ENCODE measurements around the gene MAN2C1. TPM values are rescaled to one million over a fixed set of nuclear protein-coding genes. Genes with fewer than 3 reads are reported as not detected.

Gene MAN2C1
- total RNA-seq, 4 donors from 2014 or later = 89.0 to 360 (median 156) TPM

DNA sequence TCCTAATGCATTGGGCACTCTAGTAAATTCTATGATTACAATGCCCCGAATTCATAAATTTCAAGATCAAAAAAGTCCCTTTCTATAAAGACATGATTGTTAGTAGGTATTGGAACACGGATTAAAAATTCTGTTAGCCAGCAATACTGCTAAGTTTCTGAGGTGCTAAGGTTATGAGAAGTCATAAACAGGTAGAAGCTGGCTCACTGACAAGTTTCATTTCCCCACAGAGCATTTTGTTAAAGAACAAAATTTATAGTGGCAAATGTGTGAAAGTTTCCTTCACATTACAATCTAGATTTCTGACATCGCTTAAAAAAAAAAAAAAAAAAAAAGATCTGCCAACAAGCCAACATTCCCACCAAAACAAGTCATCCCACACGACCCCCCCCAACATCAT is 12.4 kb upstream of the MAN2C1 start:
- TF ChIP-seq, protein P1, sequence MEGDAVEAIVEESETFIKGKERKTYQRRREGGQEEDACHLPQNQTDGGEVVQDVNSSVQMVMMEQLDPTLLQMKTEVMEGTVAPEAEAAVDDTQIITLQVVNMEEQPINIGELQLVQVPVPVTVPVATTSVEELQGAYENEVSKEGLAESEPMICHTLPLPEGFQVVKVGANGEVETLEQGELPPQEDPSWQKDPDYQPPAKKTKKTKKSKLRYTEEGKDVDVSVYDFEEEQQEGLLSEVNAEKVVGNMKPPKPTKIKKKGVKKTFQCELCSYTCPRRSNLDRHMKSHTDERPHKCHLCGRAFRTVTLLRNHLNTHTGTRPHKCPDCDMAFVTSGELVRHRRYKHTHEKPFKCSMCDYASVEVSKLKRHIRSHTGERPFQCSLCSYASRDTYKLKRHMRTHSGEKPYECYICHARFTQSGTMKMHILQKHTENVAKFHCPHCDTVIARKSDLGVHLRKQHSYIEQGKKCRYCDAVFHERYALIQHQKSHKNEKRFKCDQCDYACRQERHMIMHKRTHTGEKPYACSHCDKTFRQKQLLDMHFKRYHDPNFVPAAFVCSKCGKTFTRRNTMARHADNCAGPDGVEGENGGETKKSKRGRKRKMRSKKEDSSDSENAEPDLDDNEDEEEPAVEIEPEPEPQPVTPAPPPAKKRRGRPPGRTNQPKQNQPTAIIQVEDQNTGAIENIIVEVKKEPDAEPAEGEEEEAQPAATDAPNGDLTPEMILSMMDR (IDR thresholded peaks at IDR 0.05; ENCODE audit: low read depth) = no peak

DNA sequence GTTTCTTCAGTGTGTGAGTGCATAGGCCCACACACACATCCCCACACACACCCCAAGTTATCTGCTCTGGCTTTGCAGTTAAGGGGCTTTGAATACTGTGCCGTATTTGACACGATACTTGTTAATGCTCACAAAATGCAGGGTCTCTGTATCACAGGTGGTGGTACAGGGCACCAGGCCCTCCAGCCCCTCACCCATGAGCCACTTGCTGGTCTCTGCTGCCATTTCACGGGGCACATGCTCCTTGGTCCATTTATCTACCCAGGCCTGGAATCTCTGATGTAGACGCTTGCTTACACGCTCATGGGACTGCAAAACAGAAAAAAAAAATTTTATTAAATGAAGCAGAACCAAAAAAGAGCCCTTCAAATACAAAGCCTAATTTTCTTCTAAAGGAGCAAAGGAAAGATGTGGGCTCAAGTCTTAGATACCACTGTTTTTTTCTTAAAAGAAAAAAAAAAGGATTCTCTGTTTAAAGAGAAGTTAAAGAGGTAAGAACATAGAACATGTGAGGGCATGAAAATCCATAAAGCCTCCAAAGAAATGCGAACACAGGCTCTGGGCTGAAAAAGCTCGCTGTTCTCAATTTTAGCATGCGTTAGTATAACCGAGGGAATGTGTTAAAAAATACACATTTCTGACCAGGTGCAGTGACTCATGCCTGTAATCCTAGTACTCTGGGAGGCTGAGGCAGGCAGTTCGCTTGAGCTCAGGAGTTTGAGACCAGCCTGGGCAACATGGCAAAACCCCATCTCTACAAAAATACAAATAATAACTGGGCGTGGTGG is 3.7 kb upstream of the MAN2C1 start:
- TF ChIP-seq, protein P1 (IDR thresholded peaks at IDR 0.05; ENCODE audit: low read depth) = no peak

DNA sequence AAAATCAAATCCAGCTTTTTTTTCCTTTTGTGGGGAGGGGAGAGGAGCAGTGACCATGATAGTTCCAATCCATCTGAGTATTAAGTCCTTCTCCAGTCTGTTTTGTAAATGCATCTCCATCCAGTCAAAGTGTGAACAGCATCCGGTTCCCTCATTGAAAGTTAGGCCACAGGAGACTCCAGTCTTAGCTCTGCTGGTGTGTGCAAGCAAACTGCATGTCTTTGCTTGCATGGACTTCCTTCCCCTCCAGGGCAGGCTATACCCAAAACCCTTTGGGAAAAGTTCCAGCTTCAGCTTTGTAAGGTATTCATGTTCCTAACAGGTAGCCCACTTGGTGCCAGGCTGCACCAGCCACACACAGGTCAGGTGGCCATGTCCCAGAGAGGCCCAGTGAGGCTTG is 3.1 kb upstream of the MAN2C1 start:
- TF ChIP-seq, protein P1 (IDR thresholded peaks at IDR 0.05; ENCODE audit: low read depth) = no peak

DNA sequence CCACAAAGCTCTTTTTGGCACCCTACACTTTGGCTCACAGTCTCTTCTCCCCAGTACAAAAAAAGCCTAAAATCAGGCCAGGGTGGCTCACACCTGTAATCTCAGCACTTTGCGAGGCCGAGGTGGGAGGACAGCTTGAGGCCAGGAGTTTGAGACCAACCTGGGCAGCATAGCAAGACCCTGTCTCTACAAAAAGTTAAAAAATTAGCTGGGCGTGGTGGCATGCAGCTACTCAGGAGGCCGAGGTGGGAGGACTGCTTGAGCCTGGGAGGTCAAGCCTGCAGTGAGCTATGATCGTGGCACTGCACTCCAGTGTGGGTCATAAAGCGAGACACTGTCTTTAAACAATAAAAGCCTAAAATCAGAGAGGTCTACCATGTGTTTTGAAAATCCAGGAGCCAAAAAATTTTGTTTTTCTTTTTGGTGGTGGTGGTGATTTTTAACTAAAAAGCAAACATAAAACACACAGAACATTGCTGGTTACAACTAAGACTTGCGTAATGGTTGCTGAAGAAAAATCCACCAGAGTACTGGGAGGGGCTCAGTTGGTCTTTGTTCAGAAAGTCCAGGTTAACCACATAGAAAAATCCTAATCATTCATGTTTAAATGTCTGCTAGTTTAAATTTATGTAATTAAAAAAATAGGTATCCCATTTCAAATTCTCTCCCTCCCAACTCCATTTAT is 1.6 kb upstream of the MAN2C1 start:
- TF ChIP-seq, protein P1 (IDR thresholded peaks at IDR 0.05; ENCODE audit: low read depth) = no peak

DNA sequence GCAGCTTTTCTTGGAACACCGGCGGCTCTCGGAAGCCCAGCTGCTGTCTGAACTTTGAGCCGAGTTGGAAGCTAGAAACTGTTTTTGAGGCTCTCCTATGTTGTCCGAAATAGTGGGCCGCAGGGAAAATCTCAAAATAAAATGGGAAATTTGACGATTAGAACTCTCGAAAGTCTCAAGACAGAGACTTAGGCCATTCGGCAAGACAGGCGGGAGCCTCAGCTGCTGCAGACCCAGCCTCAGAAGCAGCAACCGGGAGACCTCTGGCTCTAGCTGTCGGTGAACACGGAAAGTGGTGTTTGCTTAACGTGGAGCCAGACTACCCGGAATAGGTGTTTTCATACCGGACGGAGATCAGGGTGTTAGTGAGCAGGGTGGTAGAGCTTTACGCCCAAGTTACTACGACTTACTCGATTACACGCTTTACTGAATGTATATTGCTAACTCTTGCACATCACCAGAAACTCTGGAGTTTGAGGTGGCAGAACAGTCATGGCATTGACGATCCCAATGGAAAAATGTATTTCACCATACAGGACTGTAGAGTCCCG is 357 bp upstream of the MAN2C1 start:
- TF ChIP-seq, protein P1 (IDR thresholded peaks at IDR 0.05; ENCODE audit: low read depth) = no peak

DNA sequence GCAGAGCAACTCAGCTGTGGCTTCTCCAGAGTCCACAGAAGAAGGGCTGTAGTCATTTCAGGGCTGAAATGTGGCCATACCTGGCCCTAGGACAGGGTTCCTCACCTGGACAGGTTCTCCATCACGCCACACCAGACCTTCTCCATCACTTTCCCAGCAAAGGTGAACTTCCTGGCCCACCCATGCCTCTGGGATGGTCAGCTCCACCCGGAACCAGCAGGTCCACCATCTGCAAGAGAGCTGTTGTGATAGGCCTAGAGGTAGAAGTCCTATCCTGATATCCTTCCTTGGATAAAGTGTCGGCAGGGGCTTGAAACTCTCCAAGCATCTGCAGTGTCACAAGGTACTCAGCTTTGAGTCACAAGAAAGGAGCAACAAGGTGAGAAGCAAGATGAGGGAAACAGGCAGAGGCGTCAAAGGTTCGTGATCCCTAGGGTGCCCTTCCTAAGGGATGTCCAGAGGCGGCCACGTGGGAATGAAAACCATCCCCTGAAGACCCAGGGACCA is 948 bp downstream of the MAN2C1 start:
- TF ChIP-seq, protein P1 (IDR thresholded peaks at IDR 0.05; ENCODE audit: low read depth) = no peak

DNA sequence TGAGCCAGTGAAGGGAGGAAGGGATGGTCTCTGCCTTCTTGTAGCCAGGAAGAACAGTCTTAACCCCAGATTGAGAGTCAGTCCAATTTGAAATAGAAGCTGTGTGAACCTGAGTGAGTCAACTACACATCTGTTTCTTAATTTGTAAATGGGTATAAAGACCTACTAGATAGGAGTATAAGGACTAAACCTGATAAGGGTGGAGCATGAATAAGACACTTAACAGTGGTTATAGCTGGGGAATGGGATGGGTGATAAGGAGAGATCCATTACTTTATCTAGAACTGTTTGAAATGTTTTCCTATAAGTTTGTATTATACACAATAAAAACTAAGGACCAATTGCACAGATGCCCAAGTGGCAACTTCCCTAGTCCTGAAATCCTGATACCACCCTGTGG is 1.4 kb downstream of the MAN2C1 start:
- TF ChIP-seq, protein P1 (IDR thresholded peaks at IDR 0.05; ENCODE audit: low read depth) = no peak
